Peyer's patch (tissue), 4 donors: ENCODE measurements around the gene ELF4. TPM values are rescaled to one million over a fixed set of nuclear protein-coding genes. Genes with fewer than 3 reads are reported as not detected.
"Not testable (repeated sequence)": the region's sequence is repeated elsewhere in the genome, so short reads cannot be mapped to it uniquely, and the experiment has no call there.

Experiments used
- DNase-seq, 3 donors: peaks; one replicate each; pipeline ENCODE4 v3.0.0-alpha.2; 2017 to 2019
- H3K27ac ChIP-seq, 4 donors: fragments of 200-600 bp; sonication (generic); one replicate each; pipeline ENCODE4 v1.5.1; 2016 to 2019
- H3K27me3 ChIP-seq, 2 donors: fragments of 200-600 bp; sonication (generic); one replicate each; pipeline ENCODE4 v1.5.1; 2019
- H3K36me3 ChIP-seq, 3 donors: fragments of 200-600 bp; sonication (generic); one replicate each; pipeline ENCODE4 v1.5.1; 2016 to 2019
- H3K4me1 ChIP-seq, 4 donors: fragments of 200-600 bp; sonication (generic); one replicate each; pipeline ENCODE4 v1.5.1; 2016 to 2019
- H3K4me3 ChIP-seq, 4 donors: fragments of 200-600 bp; sonication (generic); 1 replicate in 3 of 4; 2 replicates in 1 of 4; pipeline ENCODE4 v1.5.1; 2016 to 2019; ENCODE audit warnings: mild to moderate bottlenecking in 1 of 4
- H3K9me3 ChIP-seq, 4 donors: fragments of 200-600 bp; sonication (generic); one replicate each; pipeline ENCODE4 v1.5.1; 2016 to 2019; ENCODE audit warnings: mild to moderate bottlenecking in 1 of 4
- CTCF ChIP-seq, 6 experiments: fragments of 450-650 bp in 4 of 6; fragments of 200-600 bp in 2 of 6; sonication (generic) in 1 of 6; IDR thresholded peaks; one replicate each; pipeline ENCODE4 v1.5.1; 2017 to 2019; ENCODE audit warnings: antibody characterized with exemption in 6 of 6, mild to moderate bottlenecking in 3 of 6, moderate library complexity in 1 of 6
- POLR2A ChIP-seq, 2 donors: fragments of 450-650 bp; IDR thresholded peaks; one replicate each; pipeline ENCODE4 v1.5.1; 2017; ENCODE audit warnings: antibody characterized with exemption in 2 of 2, mild to moderate bottlenecking in 2 of 2, moderate library complexity in 2 of 2
- total RNA-seq, 4 donors: library from RNA; depleted of rRNA; stranded (reverse); fragments of >200 nt; gene quantifications; one replicate each; pipeline ENCODE4 v1.1.0, GENCODE V29; 2016

The ELF4 gene
- total RNA-seq, 4 donors from 2014 or later, result 17.3 to 47.3 (median 43.7) TPM

GRCh38 chrX:130120321-130120731, 10.0 kb upstream of the ELF4 start:
- H3K9me3 ChIP-seq, result no peaks in the 10 kb centered on the region
- H3K27ac ChIP-seq, result peak overlapping the region; percentile 60 to 78 (median 70)
- H3K36me3 ChIP-seq, result no peaks in the 10 kb centered on the region
- peaks cover 0 to 3% (median 0%) of the 10 kb centered on the region in 4 donors for H3K4me1 ChIP-seq
- DNase-seq, result peak in 1 of 3 donors; percentile 28
- TF ChIP-seq CTCF (IDR thresholded peaks at IDR 0.05) (no peak), POLR2A (IDR thresholded peaks at IDR 0.05) (no peak)
- peak overlapping the region; percentile 25 to 52 (median 38) for H3K4me3 ChIP-seq
- no peaks in the 10 kb centered on the region for H3K27me3 ChIP-seq

- H3K27ac ChIP-seq, result peak overlapping the region in 3 of 4 donors; percentile 10 to 43 (median 12)
Observed at GRCh38 chrX:130119312-130119898, 9.1 kb upstream of the ELF4 start.

GRCh38 chrX:130118441-130119311, 8.4 kb upstream of the ELF4 start:
- no peak for DNase-seq
- Histone ChIP-seq H3K4me1 (peaks cover 0 to 3% (median 0%) of the 10 kb centered on the region in 4 donors), H3K4me3 (no peak overlapping the region), H3K27me3 (no peaks in the 10 kb centered on the region), H3K27ac (peak overlapping the region in 3 of 4 donors; percentile 12 to 43 (median 17)), H3K9me3 (no peaks in the 10 kb centered on the region), H3K36me3 (no peaks in the 10 kb centered on the region)
- TF ChIP-seq CTCF (IDR thresholded peaks at IDR 0.05), result no peak
- no peak for TF ChIP-seq POLR2A (IDR thresholded peaks at IDR 0.05)

More at GRCh38 chrX:130119312-130119898, 9.1 kb upstream of the ELF4 start:
- H3K9me3 ChIP-seq, result no peaks in the 10 kb centered on the region
- H3K4me1 ChIP-seq, result peaks cover 0 to 3% (median 0%) of the 10 kb centered on the region in 4 donors
- TF ChIP-seq CTCF (IDR thresholded peaks at IDR 0.05) (no peak), POLR2A (IDR thresholded peaks at IDR 0.05) (no peak)
- H3K4me3 ChIP-seq, result no peak overlapping the region
- no peaks in the 10 kb centered on the region for H3K36me3 ChIP-seq
- no peak for DNase-seq
- no peaks in the 10 kb centered on the region for H3K27me3 ChIP-seq

- no peak for TF ChIP-seq POLR2A (IDR thresholded peaks at IDR 0.05)
- no peak for TF ChIP-seq CTCF (IDR thresholded peaks at IDR 0.05)
- H3K36me3 ChIP-seq, result no peaks in the 10 kb centered on the region
- H3K9me3 ChIP-seq, result no peaks in the 10 kb centered on the region
- H3K4me1 ChIP-seq, result peaks cover 0 to 3% (median 0%) of the 10 kb centered on the region in 4 donors
- H3K27me3 ChIP-seq, result no peaks in the 10 kb centered on the region
- no peak for DNase-seq
- no peak overlapping the region for H3K4me3 ChIP-seq
- H3K27ac ChIP-seq, result no peak overlapping the region
Observed at GRCh38 chrX:130117166-130117565, 6.9 kb upstream of the ELF4 start.

- not testable (repeated sequence) for DNase-seq, H3K4me1 ChIP-seq, H3K4me3 ChIP-seq, H3K27ac ChIP-seq, H3K36me3 ChIP-seq, H3K27me3 ChIP-seq, H3K9me3 ChIP-seq
Observed at GRCh38 chrX:130115119-130115885, 5.0 kb upstream of the ELF4 start.
